ENCODE results near the gene TTC24.
"Not testable (repeated sequence)": the region's sequence is repeated elsewhere in the genome, so short reads cannot be mapped to it uniquely, and the experiment has no call there.

TTC24 gene

GRCh38 chr1:156615946-156616345 lies 36.4 kb downstream of the TTC24 start:
- no peak for DNase-seq

GRCh38 chr1:156616463-156616862 lies 36.9 kb downstream of the TTC24 start:
- peak; percentile 70 for DNase-seq

- peak; percentile 29 for DNase-seq
Measured at GRCh38 chr1:156618853-156619581, 39.5 kb downstream of the TTC24 start, which contains the start of gene HAPLN2. Gene HAPLN2 (plus strand): TSS chr1:156619415. CDS start chr1:156623491, 4,076 bp downstream.

- DNase-seq, result no peak
Measured at GRCh38 chr1:156619582-156619955, 40.0 kb downstream of the TTC24 start.

GRCh38 chr1:156622581-156623297 lies 43.2 kb downstream of the TTC24 start:
- DNase-seq, result no peak

GRCh38 chr1:156623946-156624813 lies 44.7 kb downstream of the TTC24 start:
- peak; percentile 61 for DNase-seq

DNA sequence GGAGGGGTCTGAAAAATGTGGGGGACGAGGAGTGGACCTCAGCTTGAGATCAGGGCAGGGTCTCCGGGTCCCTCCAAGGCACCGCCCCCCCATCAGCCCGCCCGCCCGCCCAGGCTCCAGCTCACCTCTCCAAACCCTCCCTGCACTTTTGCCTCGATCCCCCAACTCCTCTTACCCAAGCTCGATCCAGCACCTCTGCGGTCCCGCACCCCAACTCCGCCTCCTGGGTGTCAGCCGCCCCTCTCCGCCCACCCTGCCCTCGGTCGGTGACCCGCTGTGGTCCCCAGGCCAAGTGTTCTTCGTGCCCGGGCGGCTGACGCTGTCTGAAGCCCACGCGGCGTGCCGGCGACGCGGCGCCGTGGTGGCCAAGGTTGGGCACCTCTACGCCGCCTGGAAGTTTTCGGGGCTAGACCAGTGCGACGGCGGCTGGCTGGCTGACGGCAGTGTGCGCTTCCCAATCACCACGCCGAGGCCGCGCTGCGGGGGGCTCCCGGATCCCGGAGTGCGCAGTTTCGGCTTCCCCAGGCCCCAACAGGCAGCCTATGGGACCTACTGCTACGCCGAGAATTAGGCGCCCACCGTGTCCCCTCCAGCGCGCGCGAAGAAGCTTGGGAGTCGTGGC lies 45.4 kb downstream of the TTC24 start:
- DNase-seq, result no peak

DNA sequence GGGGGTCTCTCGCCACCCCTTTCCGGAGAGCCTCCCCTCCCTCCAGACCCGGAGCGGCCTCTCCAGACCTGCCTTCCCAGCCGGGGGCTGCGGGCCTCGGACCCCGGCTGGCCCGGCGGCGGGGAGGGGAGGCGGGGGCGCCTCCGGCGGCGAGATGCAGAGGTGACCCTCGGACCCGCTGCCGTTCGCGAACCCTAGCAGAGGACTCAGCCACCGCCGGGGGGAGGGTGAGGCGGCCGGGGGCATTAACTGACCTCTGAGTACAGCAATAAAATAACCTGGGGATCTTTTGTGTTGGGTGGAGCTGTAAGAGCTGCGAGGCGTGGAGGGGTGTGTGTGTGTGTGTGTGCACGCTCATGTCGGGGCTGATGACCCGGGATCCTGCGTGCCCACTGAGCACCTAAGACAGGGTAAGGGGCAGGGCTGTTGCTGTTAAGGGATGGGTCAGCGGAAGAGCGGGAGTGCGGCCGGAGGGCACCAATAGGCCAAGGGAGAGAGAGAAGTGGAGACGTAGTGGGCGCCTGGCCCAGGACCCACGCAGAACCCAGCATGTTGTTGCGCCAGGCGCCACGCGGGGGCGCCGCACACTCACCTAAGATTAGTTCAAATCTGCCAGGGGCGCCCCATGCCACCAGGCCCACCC lies 46.0 kb downstream of the TTC24 start:
- DNase-seq, result no peak

DNA sequence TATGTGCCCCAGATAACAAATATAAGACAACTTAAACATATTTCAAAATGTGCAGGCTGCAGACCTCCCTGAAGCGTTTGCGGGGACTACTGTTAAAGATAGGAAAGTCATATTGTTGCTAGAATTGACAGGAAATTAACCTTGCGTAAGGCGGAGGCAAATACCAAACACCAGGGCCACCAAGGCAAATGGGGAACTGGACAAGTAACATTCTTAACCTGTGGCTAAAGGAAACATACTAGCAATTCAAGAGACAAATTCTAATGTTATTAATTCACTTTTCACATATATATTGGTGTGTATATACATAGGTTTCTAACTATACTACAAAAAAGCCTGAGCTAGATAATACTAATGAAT lies 46.5 kb downstream of the TTC24 start:
- no peak for DNase-seq

DNA sequence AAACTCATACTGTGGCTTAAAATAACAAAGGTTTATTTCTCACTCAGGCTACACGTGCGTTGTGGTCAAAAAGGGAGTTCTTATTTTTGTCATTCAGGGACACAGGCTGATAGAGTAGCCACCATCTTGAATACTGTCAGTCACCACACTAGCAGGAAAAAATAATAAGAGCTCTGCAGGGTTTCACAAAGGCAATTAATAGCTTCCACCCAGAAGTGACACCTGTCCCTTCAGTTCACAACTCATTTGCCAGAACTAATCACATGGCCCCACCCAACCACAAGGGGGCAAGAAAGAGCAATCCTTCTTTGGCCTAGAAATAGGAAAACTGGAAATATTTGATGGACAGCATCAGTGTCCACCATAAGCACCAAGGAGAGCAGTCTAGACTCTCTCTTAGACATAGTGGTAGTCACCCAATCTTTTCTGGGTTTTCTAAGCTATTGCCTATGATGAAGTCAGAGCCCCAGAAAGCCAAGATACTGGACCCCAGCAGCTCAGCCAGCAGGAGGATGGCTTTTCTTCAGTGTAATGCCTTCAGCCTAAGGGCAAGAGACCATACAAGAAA lies 47.9 kb downstream of the TTC24 start:
- DNase-seq, result peak; percentile 27

- DNase-seq, result no peak
Measured at GRCh38 chr1:156629823-156630449, 50.4 kb downstream of the TTC24 start.

DNA sequence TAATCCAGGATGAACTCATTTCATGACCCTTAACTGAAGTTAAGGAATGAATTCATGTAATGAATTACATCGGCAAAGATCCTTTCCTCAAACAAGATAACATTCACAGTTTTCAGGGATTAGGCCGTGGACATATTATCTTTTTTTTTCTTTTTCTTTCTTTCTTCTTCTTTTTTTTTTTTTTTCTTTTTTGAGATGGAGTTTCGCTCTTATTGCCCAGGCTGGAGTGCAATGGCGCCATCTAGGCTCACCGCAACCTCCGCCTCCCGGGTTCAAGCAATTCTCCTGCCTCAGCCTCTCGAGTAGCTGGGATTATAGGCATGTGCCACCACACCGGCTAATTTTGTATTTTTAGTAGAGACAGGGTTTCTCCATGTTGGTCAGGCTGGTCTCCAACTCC lies 51.6 kb downstream of the TTC24 start:
- DNase-seq, result not testable (repeated sequence)

- no peak for DNase-seq
Measured at GRCh38 chr1:156632355-156632754, 52.8 kb downstream of the TTC24 start.
